ENCODE measurements around the gene FUT8. TPM values are rescaled to one million over a fixed set of nuclear protein-coding genes. Genes with fewer than 3 reads are reported as not detected.

Gene FUT8
- total and polyA plus RNA-seq, 2 experiments from 2014 or later, result 17.4 to 35.4 TPM

DNA sequence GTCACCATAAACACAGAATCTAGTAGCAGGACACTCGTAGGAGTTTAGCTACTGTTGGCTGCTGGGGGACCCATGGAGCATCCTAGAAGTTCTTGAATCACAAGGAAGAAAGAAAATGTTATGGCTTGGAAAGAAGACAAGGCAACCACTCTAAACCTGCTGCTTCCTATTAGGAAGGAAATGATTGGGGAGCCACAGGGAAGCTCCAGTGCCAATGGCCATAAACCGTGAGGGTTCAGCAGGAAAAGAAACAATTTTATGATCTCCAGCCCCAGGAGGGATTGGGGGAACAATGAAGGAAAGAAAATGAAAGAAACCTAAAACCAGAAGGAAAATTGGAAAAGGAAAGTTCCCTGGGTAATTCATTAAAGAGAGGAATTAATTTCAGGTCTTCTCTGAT lies 372.0 kb downstream of the FUT8 start:
- no peaks in the 10 kb centered on the region for H3K36me3 ChIP-seq
- TF ChIP-seq, protein P1, sequence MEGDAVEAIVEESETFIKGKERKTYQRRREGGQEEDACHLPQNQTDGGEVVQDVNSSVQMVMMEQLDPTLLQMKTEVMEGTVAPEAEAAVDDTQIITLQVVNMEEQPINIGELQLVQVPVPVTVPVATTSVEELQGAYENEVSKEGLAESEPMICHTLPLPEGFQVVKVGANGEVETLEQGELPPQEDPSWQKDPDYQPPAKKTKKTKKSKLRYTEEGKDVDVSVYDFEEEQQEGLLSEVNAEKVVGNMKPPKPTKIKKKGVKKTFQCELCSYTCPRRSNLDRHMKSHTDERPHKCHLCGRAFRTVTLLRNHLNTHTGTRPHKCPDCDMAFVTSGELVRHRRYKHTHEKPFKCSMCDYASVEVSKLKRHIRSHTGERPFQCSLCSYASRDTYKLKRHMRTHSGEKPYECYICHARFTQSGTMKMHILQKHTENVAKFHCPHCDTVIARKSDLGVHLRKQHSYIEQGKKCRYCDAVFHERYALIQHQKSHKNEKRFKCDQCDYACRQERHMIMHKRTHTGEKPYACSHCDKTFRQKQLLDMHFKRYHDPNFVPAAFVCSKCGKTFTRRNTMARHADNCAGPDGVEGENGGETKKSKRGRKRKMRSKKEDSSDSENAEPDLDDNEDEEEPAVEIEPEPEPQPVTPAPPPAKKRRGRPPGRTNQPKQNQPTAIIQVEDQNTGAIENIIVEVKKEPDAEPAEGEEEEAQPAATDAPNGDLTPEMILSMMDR (IDR thresholded peaks at IDR 0.05; ENCODE audit: low read depth, low read length), result no peak
- no peak for DNase-seq (ENCODE audit: low read depth in 1 of 2, low spot score in 1 of 2)

GRCh38 chr14:65787461-65787860 lies 374.9 kb downstream of the FUT8 start:
- Histone ChIP-seq H3K4me1 (ENCODE audit: low read depth) (peaks cover 20% of the 10 kb centered on the region), H3K36me3 (no peaks in the 10 kb centered on the region), H3K9me3 (ENCODE audit: low read depth) (no peaks in the 10 kb centered on the region), H3K27me3 (no peaks in the 10 kb centered on the region), H3K4me3 (no peak overlapping the region), H3K27ac (no peak overlapping the region)
- TF ChIP-seq, protein P1 (IDR thresholded peaks at IDR 0.05; ENCODE audit: low read depth, low read length), result no peak
- DNase-seq (ENCODE audit: low read depth in 1 of 2, low spot score in 1 of 2), result no peak

More for the DNA sequence above, 372.0 kb downstream of the FUT8 start:
- Histone ChIP-seq H3K4me3 (no peak overlapping the region), H3K4me1 (ENCODE audit: low read depth) (peaks cover 8% of the 10 kb centered on the region), H3K27me3 (no peaks in the 10 kb centered on the region), H3K27ac (no peak overlapping the region), H3K9me3 (ENCODE audit: low read depth) (no peaks in the 10 kb centered on the region)

GRCh38 chr14:65788876-65789275 lies 376.3 kb downstream of the FUT8 start:
- no peaks in the 10 kb centered on the region for H3K27me3 ChIP-seq
- H3K4me1 ChIP-seq (ENCODE audit: low read depth), result peaks cover 20% of the 10 kb centered on the region
- no peaks in the 10 kb centered on the region for H3K36me3 ChIP-seq
- DNase-seq (ENCODE audit: low read depth in 1 of 2, low spot score in 1 of 2), result no peak
- TF ChIP-seq, protein P1 (IDR thresholded peaks at IDR 0.05; ENCODE audit: low read depth, low read length), result no peak
- H3K9me3 ChIP-seq (ENCODE audit: low read depth), result no peaks in the 10 kb centered on the region
- no peak overlapping the region for H3K27ac ChIP-seq
- H3K4me3 ChIP-seq, result no peak overlapping the region

DNA sequence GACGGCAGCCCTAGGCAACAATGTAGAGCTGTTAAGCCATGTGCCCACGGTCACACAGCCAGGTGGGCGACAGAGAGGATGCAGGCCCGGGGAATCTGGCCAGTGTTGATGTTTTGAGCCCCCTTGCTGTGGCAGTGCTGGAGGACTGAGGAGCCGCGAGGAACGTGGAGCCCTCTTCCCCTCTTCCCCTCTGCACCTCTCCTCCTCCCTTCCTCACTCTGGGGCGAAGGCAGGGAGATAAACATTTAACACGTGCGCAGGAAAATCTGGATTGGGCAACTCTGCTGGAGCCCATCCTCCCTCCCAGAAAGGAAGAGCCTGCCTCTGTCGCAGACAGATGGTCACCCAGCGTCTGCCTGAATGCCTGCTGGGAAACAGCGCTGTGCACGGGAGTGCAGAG lies 376.8 kb downstream of the FUT8 start:
- no peaks in the 10 kb centered on the region for H3K36me3 ChIP-seq
- no peaks in the 10 kb centered on the region for H3K27me3 ChIP-seq
- no peak for DNase-seq (ENCODE audit: low read depth in 1 of 2, low spot score in 1 of 2)
- H3K27ac ChIP-seq, result no peak overlapping the region
- TF ChIP-seq, protein P1 (IDR thresholded peaks at IDR 0.05; ENCODE audit: low read depth, low read length), result no peak
- no peak overlapping the region for H3K4me3 ChIP-seq
- H3K4me1 ChIP-seq (ENCODE audit: low read depth), result peaks cover 20% of the 10 kb centered on the region
- H3K9me3 ChIP-seq (ENCODE audit: low read depth), result no peaks in the 10 kb centered on the region

DNA sequence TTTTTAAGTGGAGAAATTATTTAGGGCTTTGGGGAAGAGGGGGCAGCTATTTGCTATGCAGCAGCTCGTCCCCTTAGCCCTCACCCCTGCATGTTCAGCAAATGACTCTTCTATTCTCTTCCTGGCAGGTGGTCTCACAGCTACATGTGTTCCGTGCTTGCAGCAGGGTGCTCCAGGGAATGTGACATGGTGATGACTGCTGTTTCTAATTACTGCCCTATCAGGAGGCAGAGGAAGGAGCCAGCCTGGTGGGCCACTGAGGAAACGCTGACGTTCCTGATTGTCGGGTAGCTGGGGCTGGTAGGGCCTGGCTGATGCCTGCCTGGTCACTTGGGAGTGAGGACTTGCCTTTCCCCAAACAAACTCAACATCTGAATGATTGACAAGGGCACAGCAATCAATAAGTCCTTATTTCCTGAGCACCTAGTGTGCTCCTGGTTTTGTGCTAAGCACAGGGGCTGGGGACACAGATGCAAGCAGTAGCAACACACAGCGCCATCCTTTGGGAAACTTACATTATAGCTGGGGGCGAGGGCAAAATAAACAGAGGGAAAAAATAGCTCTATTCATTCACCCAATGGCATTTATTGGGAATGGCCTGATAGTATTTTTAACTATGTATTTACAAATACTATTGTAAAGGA lies 377.8 kb downstream of the FUT8 start:
- Histone ChIP-seq H3K4me3 (no peak overlapping the region), H3K27ac (no peak overlapping the region), H3K27me3 (no peaks in the 10 kb centered on the region), H3K9me3 (ENCODE audit: low read depth) (no peaks in the 10 kb centered on the region), H3K4me1 (ENCODE audit: low read depth) (peaks cover 20% of the 10 kb centered on the region), H3K36me3 (no peaks in the 10 kb centered on the region)
- TF ChIP-seq, protein P1 (IDR thresholded peaks at IDR 0.05; ENCODE audit: low read depth, low read length), result no peak
- DNase-seq (ENCODE audit: low read depth in 1 of 2, low spot score in 1 of 2), result peak in 1 of 2 donors; percentile 28

Measured in cardiac muscle cell (in vitro differentiated cells and primary cell).